SK-N-SH (cell line): Measurements from ENCODE around the gene ABI3. TPM values are rescaled to one million over a fixed set of nuclear protein-coding genes. Genes with fewer than 3 reads are reported as not detected.
A peak's percentile ranks its signal among the peaks of the same experiment; 100 is the strongest.
"Not testable (repeated sequence)": the region's sequence is repeated elsewhere in the genome, so short reads cannot be mapped to it uniquely, and the experiment has no call there.

Experiments used
- CTCF ChIA-PET: fragments of 300-600, 350-600 bp; formaldehyde crosslinking; extraction: SDS; loops from one replicate; lab custom pipeline; 2021; lab: Yijun Ruan, JAX
- POLR2A ChIA-PET: fragments of 350-600 bp; sonication (Branson Sonifier 250); formaldehyde crosslinking; extraction: SDS; loops from one replicate; lab custom pipeline; 2020; ENCODE audit warnings: antibody characterized with exemption, inconsistent platforms; lab: Yijun Ruan, JAX
- DNase-seq: peaks from one replicate; pipeline ENCODE4 v3.0.0; 2012
- H2AFZ ChIP-seq: fragments of 200-600 bp; sonication (generic); 2 replicates; pipeline ENCODE4 v1.8.1; 2016; ENCODE audit warnings: antibody characterized with exemption, mild to moderate bottlenecking, low read depth
- H3F3A ChIP-seq: fragments of 200-600 bp; sonication (generic); replicated peaks from 2 replicates; pipeline ENCODE3; 2016; ENCODE audit warnings: antibody characterized with exemption, mild to moderate bottlenecking; ENCODE audit not compliant: insufficient read depth
- H3K27ac ChIP-seq, 2 experiments: fragments of 200-500 bp in 1 of 2; fragments of 200-600 bp in 1 of 2; sonication (Bioruptor generic) in 1 of 2; sonication (generic), shearing (Covaris generic) in 1 of 2; 2 replicates each; pipeline versions ENCODE4 v1.5.1 to v1.6.1; 2014 to 2016; ENCODE audit warnings: low read depth in 2 of 2, inconsistent platforms in 1 of 2, low read length in 1 of 2, mild to moderate bottlenecking in 1 of 2, mixed read lengths in 1 of 2
- H3K27me3 ChIP-seq: fragments of 200-600 bp; sonication (generic), shearing (Covaris generic); 2 replicates; pipeline ENCODE4 v1.6.1; 2016; ENCODE audit warnings: mixed run types; ENCODE audit not compliant: insufficient read depth
- H3K36me3 ChIP-seq, 2 experiments: fragments of 200-500 bp in 1 of 2; fragments of 200-600 bp in 1 of 2; sonication (Bioruptor generic) in 1 of 2; sonication (generic) in 1 of 2; replicated peaks in 1 of 2; 2 replicates each; pipeline versions ENCODE3 to v1.5.1; 2014 to 2016; ENCODE audit warnings: low read length in 1 of 2, mild to moderate bottlenecking in 1 of 2; ENCODE audit not compliant: insufficient read depth in 2 of 2, control insufficient read depth in 1 of 2
- H3K4me1 ChIP-seq, 2 experiments: fragments of 200-500 bp in 1 of 2; fragments of 200-600 bp in 1 of 2; sonication (Bioruptor generic) in 1 of 2; sonication (generic), shearing (Covaris generic) in 1 of 2; 2 replicates each; pipeline versions ENCODE4 v1.5.1 to v1.6.1; 2014 to 2016; ENCODE audit warnings: low read depth in 1 of 2, low read length in 1 of 2, mixed run types in 1 of 2; ENCODE audit not compliant: insufficient read depth in 2 of 2, control insufficient read depth in 1 of 2
- H3K4me2 ChIP-seq: fragments of 200-600 bp; sonication (generic), shearing (Covaris generic); 2 replicates; pipeline ENCODE4 v1.6.1; 2017; ENCODE audit warnings: mixed run types
- H3K4me3 ChIP-seq, 2 experiments: fragments of 200-500 bp in 1 of 2; fragments of 200-600 bp in 1 of 2; sonication (Bioruptor generic) in 1 of 2; sonication (generic), shearing (Covaris generic) in 1 of 2; 2 replicates each; pipeline versions ENCODE4 v1.5.1 to v1.8.1; 2014 to 2016; ENCODE audit warnings: low read depth in 2 of 2, inconsistent platforms in 1 of 2, low read length in 1 of 2, mild to moderate bottlenecking in 1 of 2, mixed read lengths in 1 of 2, moderate library complexity in 1 of 2
- H3K79me2 ChIP-seq: fragments of 200-600 bp; sonication (generic); 2 replicates; pipeline ENCODE4 v1.8.1; 2017; ENCODE audit warnings: mild to moderate bottlenecking; ENCODE audit not compliant: insufficient read depth
- H3K9ac ChIP-seq: fragments of 200-600 bp; sonication (generic); 2 replicates; pipeline ENCODE4 v1.6.1; 2017; ENCODE audit warnings: mixed run types
- H3K9me2 ChIP-seq: fragments of 200-600 bp; sonication (generic); 2 replicates; pipeline ENCODE4 v1.6.1; 2017; ENCODE audit warnings: mixed run types
- H3K9me3 ChIP-seq: fragments of 200-600 bp; sonication (generic); 2 replicates; pipeline ENCODE4 v1.6.1; 2017; ENCODE audit warnings: mixed run types, mild to moderate bottlenecking, moderate library complexity
- H4K20me1 ChIP-seq: fragments of 200-600 bp; sonication (generic); 2 replicates; pipeline ENCODE4 v1.6.1; 2017; ENCODE audit warnings: mild to moderate bottlenecking, mixed run types; ENCODE audit not compliant: insufficient read depth
- CTCF ChIP-seq: fragments of 200-600 bp; sonication (generic); IDR thresholded peaks from 2 replicates; pipeline ENCODE4 v1.6.1; 2017; ENCODE audit warnings: antibody characterized with exemption, mild to moderate bottlenecking, moderate library complexity
- EP300 ChIP-seq, 2 experiments: IDR thresholded peaks; 2 replicates each; pipeline versions ENCODE4 v1.4.0 to v1.6.1; 2012; ENCODE audit warnings: borderline replicate concordance in 1 of 2, low read depth in 1 of 2, low read length in 1 of 2
- GABPA ChIP-seq: IDR thresholded peaks from 2 replicates; pipeline ENCODE4 v1.4.0; 2012; ENCODE audit warnings: low read depth, mild to moderate bottlenecking
- POLR2AphosphoS5 ChIP-seq: IDR thresholded peaks from 2 replicates; pipeline ENCODE4 v1.6.1; 2012; ENCODE audit warnings: low read depth, low read length
- RAD21 ChIP-seq: IDR thresholded peaks from 2 replicates; pipeline ENCODE4 v1.6.1; 2012; ENCODE audit warnings: mild to moderate bottlenecking, low read length
- RCOR1 ChIP-seq: fragments of 150-350 bp; IDR thresholded peaks from 2 replicates; pipeline ENCODE4 v1.6.1; 2017; ENCODE audit warnings: antibody characterized with exemption, low read length
- RFX5 ChIP-seq: IDR thresholded peaks from 2 replicates; pipeline ENCODE4 v1.6.1; 2012; ENCODE audit warnings: mild to moderate bottlenecking, improper control_type of control experiment, low read length
- SMC3 ChIP-seq: IDR thresholded peaks from 2 replicates; pipeline ENCODE4 v1.6.1; 2012; ENCODE audit warnings: low read depth, low read length, improper control_type of control experiment
- USF1 ChIP-seq: IDR thresholded peaks from 2 replicates; pipeline ENCODE4 v1.4.0; 2012; ENCODE audit warnings: low read depth, borderline replicate concordance
- YY1 ChIP-seq: IDR thresholded peaks from 2 replicates; pipeline ENCODE4 v1.4.0; 2012; ENCODE audit warnings: low read depth, mild to moderate bottlenecking
- WGBS: methylation state at CpG from one replicate; pipeline ENCODE4 v1.1.6; 2017; ENCODE audit warnings: low lambda C conversion rate; 5-methylcytosine and 5-hydroxymethylcytosine counted together
- polyA plus RNA-seq, 3 experiments: library from polyadenylated mRNA; depleted of rRNA; stranded (reverse); fragments of >200 nt; gene quantifications; 2 replicates each; pipeline ENCODE4 v1.2.3, GENCODE V29; 2012

Gene ABI3
- polyA plus RNA-seq, 1 of the 3 experiments (the other 2 are of a cell fraction): 4.7 TPM

- no peak for TF ChIP-seq RFX5
- no peak for TF ChIP-seq RCOR1
- no peak for TF ChIP-seq SMC3
- TF ChIP-seq EP300 (IDR thresholded peaks at IDR 0.05; ENCODE audit: borderline replicate concordance in 1 of 2, low read depth in 1 of 2, low read length in 1 of 2): no peak
Measured at GRCh38 chr17:49170216-49170615, 40.3 kb upstream of the ABI3 start (continued).

GRCh38 chr17:49170711-49171110, 39.8 kb upstream of the ABI3 start:
- H3K4me2 ChIP-seq, H3K9ac ChIP-seq, H3K36me3 ChIP-seq, H4K20me1 ChIP-seq, H3K79me2 ChIP-seq, H3F3A ChIP-seq, H3K9me3 ChIP-seq, POLR2A ChIA-PET, H2AFZ ChIP-seq, H3K27ac ChIP-seq, H3K9me2 ChIP-seq, H3K4me1 ChIP-seq, DNase-seq, H3K4me3 ChIP-seq: not testable (repeated sequence)
- H3K27me3 ChIP-seq: peaks cover 87% of the 10 kb centered on the region
- 8% methylated on average over 3 of the region's 3 CpGs for WGBS
- CTCF ChIA-PET: interaction anchor here (1.4 to 2.5 kb wide), 4 partner anchors 10 to 55 kb away, joined by 3 to 12 read pairs (median 4); no protein-coding TSS in a partner anchor

- 12% methylated on average over 11 of the region's 11 CpGs for WGBS
- H3K79me2 ChIP-seq, H3K27ac ChIP-seq, POLR2A ChIA-PET, H3K9ac ChIP-seq, DNase-seq, H2AFZ ChIP-seq, H3K4me1 ChIP-seq, H3K36me3 ChIP-seq, H3F3A ChIP-seq, H3K4me2 ChIP-seq, H4K20me1 ChIP-seq, H3K4me3 ChIP-seq, H3K9me2 ChIP-seq: not testable (repeated sequence)
- CTCF ChIA-PET: interaction anchor here (1.3 kb wide), 1 partner anchor 51 kb away, joined by 4 read pairs; no protein-coding TSS in a partner anchor
- Histone ChIP-seq H3K27me3 (peaks cover 77% of the 10 kb centered on the region), H3K9me3 (peaks cover 12% of the 10 kb centered on the region; the same call in 1 of the 2 replicates)
Measured at GRCh38 chr17:49175978-49176377, 34.5 kb upstream of the ABI3 start.

GRCh38 chr17:49180303-49180702, 30.2 kb upstream of the ABI3 start:
- WGBS: 6% methylated on average over 5 of the region's 5 CpGs
- Histone ChIP-seq H3F3A (no peaks in the 10 kb centered on the region), H3K79me2 (no peaks in the 10 kb centered on the region), H3K36me3 (no peaks in the 10 kb centered on the region), H3K9me3 (peaks cover 12% of the 10 kb centered on the region; the same call in 1 of the 2 replicates), H3K9ac (no peak overlapping the region), H4K20me1 (no peaks in the 10 kb centered on the region), H3K27me3 (peaks cover 55% of the 10 kb centered on the region; the same call in 1 of the 2 replicates), H2AFZ (no peak overlapping the region), H3K4me2 (no peak overlapping the region), H3K4me3 (peak overlapping the region in 1 of 2 experiments; percentile 9; a peak in 1 of 4 replicates), H3K9me2 (no peaks in the 10 kb centered on the region), H3K4me1 (no peaks in the 10 kb centered on the region), H3K27ac (no peak overlapping the region)
- CTCF ChIA-PET: interaction anchor here (0.6 to 7.3 kb wide), 26 partner anchors 9 to 502 kb away, joined by 3 to 100 read pairs (median 5); partner anchors contain the start of gene PHOSPHO1
- POLR2A ChIA-PET: no interaction called here
- TF ChIP-seq YY1: no peak
- peak; percentile 97 for TF ChIP-seq CTCF
- TF ChIP-seq GABPA: peak; percentile 37; the same call in 1 of the 2 replicates
- TF ChIP-seq POLR2AphosphoS5: no peak
- TF ChIP-seq SMC3: peak; percentile 68
- TF ChIP-seq USF1: no peak
- peak; percentile 82 for TF ChIP-seq RAD21
- peak; percentile 78 for DNase-seq
